ENCODE results near the gene MED13. TPM values are rescaled to one million over a fixed set of nuclear protein-coding genes. Genes with fewer than 3 reads are reported as not detected.

MED13 gene
- total RNA-seq, 1 experiment from 2014 or later, result 60.7 TPM

GRCh38 chr17:62049299-62049698 is 15.8 kb downstream of the MED13 start:
- DNase-seq, result no peak
- Histone ChIP-seq H3K18ac (ENCODE audit: insufficient read length, low read depth, low read length) (no peak overlapping the region), H4K8ac (replicated peaks; ENCODE audit: insufficient read length, low read depth, low read length) (no peak overlapping the region), H4K91ac (ENCODE audit: insufficient read length, low read depth, low read length) (no peak overlapping the region), H3K23me2 (ENCODE audit: insufficient read length, low read depth, low read length, poor library complexity, severe bottlenecking) (no peaks in the 10 kb centered on the region), H3K27ac (ENCODE audit: insufficient read length, low read depth, low read length) (no peak overlapping the region), H2BK5ac (ENCODE audit: insufficient read length, low read length) (no peak overlapping the region), H3T11ph (ENCODE audit: low read length) (no peak overlapping the region), H4K20me1 (ENCODE audit: control insufficient read depth, insufficient read depth, insufficient read length) (no peaks in the 10 kb centered on the region), H2BK20ac (ENCODE audit: low read depth, low read length, poor library complexity, severe bottlenecking) (no peak overlapping the region), H2AFZ (ENCODE audit: low read length) (no peak overlapping the region), H3K9me3 (ENCODE audit: control insufficient read depth, low read depth, low read length) (no peaks in the 10 kb centered on the region), H3K56ac (ENCODE audit: insufficient read length, low read depth, low read length) (no peak overlapping the region), H3K4me2 (ENCODE audit: insufficient read depth, insufficient read length, low read length) (no peak overlapping the region), H3K14ac (ENCODE audit: insufficient read depth, low read length) (no peak overlapping the region), H3K27me3 (ENCODE audit: insufficient read depth, low read length) (no peaks in the 10 kb centered on the region), H3K4me1 (ENCODE audit: insufficient read depth, low read length) (no peaks in the 10 kb centered on the region), H4K5ac (ENCODE audit: insufficient read length, low read depth, low read length) (no peak overlapping the region), H2BK15ac (ENCODE audit: low read depth, low read length) (no peak overlapping the region), H2BK120ac (ENCODE audit: low read depth, low read length, poor library complexity, severe bottlenecking) (no peak overlapping the region), H3K9ac (ENCODE audit: extremely low read depth, insufficient read length, low read length) (no peak overlapping the region), H2AK5ac (ENCODE audit: insufficient read length, low read length) (no peak overlapping the region), H3K23ac (ENCODE audit: insufficient read length, low read depth, low read length) (no peak overlapping the region), H3K79me1 (ENCODE audit: insufficient read depth, low read depth, low read length, poor library complexity, severe bottlenecking) (peaks cover 3% of the 10 kb centered on the region), H2BK12ac (ENCODE audit: insufficient read length, low read depth, low read length) (no peak overlapping the region), H3K4ac (ENCODE audit: low read depth, low read length) (no peak overlapping the region), H3K79me2 (ENCODE audit: insufficient read depth, low read length) (no peaks in the 10 kb centered on the region; the same call in 1 of the 2 replicates)
- Mint-ChIP-seq H3K27ac (no peak overlapping the region), H3K36me3 (ENCODE audit: insufficient read depth in 1 of 3, low read depth in 3 of 3) (peaks cover 25 to 68% (median 58%) of the 10 kb centered on the region in 3 experiments; a peak in 6 of 7 replicates), H3K9me3 (no peaks in the 10 kb centered on the region), H3K27me3 (ENCODE audit: low read depth) (no peaks in the 10 kb centered on the region), H3K4me1 (no peaks in the 10 kb centered on the region), H3K4me3 (no peak overlapping the region)
- WGBS (ENCODE audit: extremely low coverage, insufficient read length, low lambda C conversion rate), result no CpG with 5 or more reads among the region's 5 CpGs
- TF ChIP-seq CTCF (conservative IDR thresholded peaks at IDR 0.05), result no peak

Measured in H9 (cell line).